Calu3 (cell line): ENCODE results near the gene LIN28B. TPM values are rescaled to one million over a fixed set of nuclear protein-coding genes. Genes with fewer than 3 reads are reported as not detected.
"Not testable (repeated sequence)": the region's sequence is repeated elsewhere in the genome, so short reads cannot be mapped to it uniquely, and the experiment has no call there.

Experiments used
- BruUV-seq: library from RNA; stranded (reverse); fragments of 400-500 nt; replicated peaks from 2 replicates; lab custom pipeline; 2021; lab: Mats Ljungman, UMichigan
- CTCF ChIA-PET: fragments of 300-600 bp; sonication (Branson Sonifier 250); formaldehyde crosslinking; loops from one replicate; lab custom pipeline; 2022; ENCODE audit warnings: antibody characterized with exemption; lab: Charles Lee
- DNase-seq: peaks from one replicate; pipeline ENCODE4 v3.0.0; 2022
- H3K27ac Mint-ChIP-seq: one replicate; pipeline ENCODE4 v1.8.0; 2022; ENCODE audit warnings: mixed read lengths; ENCODE audit not compliant: unreplicated experiment
- H3K27me3 Mint-ChIP-seq: one replicate; pipeline ENCODE4 v1.8.0; 2022; ENCODE audit warnings: mixed read lengths; ENCODE audit not compliant: unreplicated experiment
- H3K36me3 Mint-ChIP-seq: one replicate; pipeline ENCODE4 v1.8.0; 2022; ENCODE audit warnings: mild to moderate bottlenecking, moderate library complexity, mixed read lengths; ENCODE audit not compliant: insufficient read depth, unreplicated experiment
- H3K4me1 Mint-ChIP-seq: one replicate; pipeline ENCODE4 v1.8.0; 2022; ENCODE audit warnings: mild to moderate bottlenecking, low read depth, mixed read lengths; ENCODE audit not compliant: unreplicated experiment
- H3K4me3 Mint-ChIP-seq: one replicate; pipeline ENCODE4 v1.8.0; 2022; ENCODE audit warnings: mild to moderate bottlenecking, low read depth, moderate library complexity, mixed read lengths; ENCODE audit not compliant: unreplicated experiment
- H3K9me3 Mint-ChIP-seq: one replicate; pipeline ENCODE4 v1.8.0; 2022; ENCODE audit warnings: low read depth, mixed read lengths; ENCODE audit not compliant: unreplicated experiment
- CTCF ChIP-seq: fragments of 200-600 bp; IDR thresholded peaks from one replicate; pipeline ENCODE4 v1.8.0; 2022; ENCODE audit warnings: antibody characterized with exemption; ENCODE audit not compliant: unreplicated experiment
- intact Hi-C: fragments of 100-400 bp; cut with micrococcal nuclease; formaldehyde crosslinking; loops from one replicate; pipeline ENCODE4 v1.10.0; 2022; ENCODE audit not compliant: unreplicated experiment
- total RNA-seq: library from RNA; stranded (reverse); gene quantifications from 2 replicates; pipeline ENCODE4 v1.2.3, GENCODE V29; 2022

LIN28B gene
- total RNA-seq, 1 experiment from 2014 or later, result not detected

GRCh38 chr6:105068407-105068806 is 111.5 kb downstream of the LIN28B start:
- BruUV-seq, result no TSS peak
- Mint-ChIP-seq H3K27me3 (no peaks in the 10 kb centered on the region), H3K9me3 (no peaks in the 10 kb centered on the region), H3K36me3 (no peaks in the 10 kb centered on the region), H3K4me1 (no peaks in the 10 kb centered on the region), H3K4me3 (no peak overlapping the region), H3K27ac (no peak overlapping the region)
- no peak for DNase-seq
- CTCF ChIA-PET, result no interaction called here
- no peak for TF ChIP-seq CTCF
- intact Hi-C loops, result no loop called here

GRCh38 chr6:105069821-105070445 is 113.0 kb downstream of the LIN28B start:
- no peak for DNase-seq
- Mint-ChIP-seq H3K4me1 (no peaks in the 10 kb centered on the region), H3K36me3 (no peaks in the 10 kb centered on the region), H3K4me3 (no peak overlapping the region), H3K9me3 (no peaks in the 10 kb centered on the region), H3K27me3 (no peaks in the 10 kb centered on the region), H3K27ac (no peak overlapping the region)
- CTCF ChIA-PET, result no interaction called here
- no TSS peak for BruUV-seq
- intact Hi-C loops, result no loop called here
- TF ChIP-seq CTCF, result no peak

GRCh38 chr6:105072798-105073199 is 115.9 kb downstream of the LIN28B start:
- H3K4me1 Mint-ChIP-seq, result no peaks in the 10 kb centered on the region
- TF ChIP-seq CTCF, result no peak
- CTCF ChIA-PET, result no interaction called here
- DNase-seq, result no peak
- no peaks in the 10 kb centered on the region for H3K27me3 Mint-ChIP-seq
- BruUV-seq, result no TSS peak
- no peaks in the 10 kb centered on the region for H3K36me3 Mint-ChIP-seq
- H3K4me3 Mint-ChIP-seq, result no peak overlapping the region
- no peaks in the 10 kb centered on the region for H3K9me3 Mint-ChIP-seq
- H3K27ac Mint-ChIP-seq, result no peak overlapping the region
- intact Hi-C loops, result no loop called here

GRCh38 chr6:105075210-105075609 is 118.3 kb downstream of the LIN28B start:
- Mint-ChIP-seq H3K36me3 (no peaks in the 10 kb centered on the region), H3K9me3 (no peaks in the 10 kb centered on the region), H3K27me3 (no peaks in the 10 kb centered on the region), H3K4me3 (no peak overlapping the region), H3K4me1 (no peaks in the 10 kb centered on the region), H3K27ac (no peak overlapping the region)
- BruUV-seq, result no TSS peak
- no peak for DNase-seq
- intact Hi-C loops, result loop anchor here (2.0 kb wide), 1 partner anchor 62 kb away; no protein-coding TSS in a partner anchor
- CTCF ChIA-PET, result interaction anchor here (0.6 kb wide), 1 partner anchor 9 kb away, joined by 4 read pairs; no protein-coding TSS in a partner anchor
- no peak for TF ChIP-seq CTCF

GRCh38 chr6:105076418-105076817 is 119.5 kb downstream of the LIN28B start:
- H3K27ac Mint-ChIP-seq, H3K4me3 Mint-ChIP-seq, H3K4me1 Mint-ChIP-seq, CTCF ChIA-PET, H3K27me3 Mint-ChIP-seq, H3K36me3 Mint-ChIP-seq, BruUV-seq, intact Hi-C loops, H3K9me3 Mint-ChIP-seq, DNase-seq: not testable (repeated sequence)
